ENCODE data around the gene PLA2G12B.

The PLA2G12B gene

GRCh38 chr10:72888151-72888638 is 66.4 kb downstream of the PLA2G12B start:
- DNase-seq, result no peak

DNA sequence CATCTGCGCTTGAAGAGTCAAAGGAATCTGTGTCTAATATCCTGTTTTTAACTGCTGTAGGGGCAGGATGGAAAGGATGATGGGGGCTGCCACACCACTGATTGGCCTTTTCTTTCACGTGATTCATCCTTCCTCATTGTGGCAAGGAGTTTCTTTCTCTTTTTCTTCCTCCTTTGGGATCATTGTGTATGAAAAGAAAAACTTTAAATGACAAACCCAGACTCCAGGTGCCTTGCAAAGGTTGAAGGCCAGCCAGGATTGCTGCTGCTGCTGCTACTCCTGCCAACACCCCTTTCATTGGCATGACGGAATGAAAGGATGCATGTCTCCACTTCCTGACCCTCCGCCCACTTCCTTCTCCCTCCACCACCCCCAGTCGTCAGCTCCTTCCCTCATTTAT is 67.6 kb downstream of the PLA2G12B start:
- DNase-seq, result no peak

- peak; percentile 52 for DNase-seq
These were observed 68.0 kb downstream of the PLA2G12B start for GRCh38 chr10:72886621-72887020.

- DNase-seq, result no peak
These were observed 68.7 kb downstream of the PLA2G12B start for GRCh38 chr10:72885953-72886352.

Measured in NCI-H146 (cell line).